SW480 (cell line): ENCODE results near the gene RTP1.

Experiments
- DNase-seq: peaks from one replicate; pipeline ENCODE4 v3.0.0-alpha.2; 2016; ENCODE audit warnings: low spot score

Gene RTP1

GRCh38 chr3:187242435-187242834 is 45.1 kb downstream of the RTP1 start:
- DNase-seq, result no peak

- no peak for DNase-seq
Observed at GRCh38 chr3:187242900-187243299, 45.6 kb downstream of the RTP1 start.

GRCh38 chr3:187243933-187244524 is 46.7 kb downstream of the RTP1 start:
- DNase-seq, result no peak

- no peak for DNase-seq
Observed at GRCh38 chr3:187247398-187247797, 50.1 kb downstream of the RTP1 start.
